T-helper 9 cell (primary cell): ENCODE data around the gene ITGA5.
"Not testable (repeated sequence)": the region's sequence is repeated elsewhere in the genome, so short reads cannot be mapped to it uniquely, and the experiment has no call there.

ENCODE experiments used
- DNase-seq: peaks from one replicate; pipeline ENCODE4 v3.0.0-alpha.2; 2020

The ITGA5 gene

DNA sequence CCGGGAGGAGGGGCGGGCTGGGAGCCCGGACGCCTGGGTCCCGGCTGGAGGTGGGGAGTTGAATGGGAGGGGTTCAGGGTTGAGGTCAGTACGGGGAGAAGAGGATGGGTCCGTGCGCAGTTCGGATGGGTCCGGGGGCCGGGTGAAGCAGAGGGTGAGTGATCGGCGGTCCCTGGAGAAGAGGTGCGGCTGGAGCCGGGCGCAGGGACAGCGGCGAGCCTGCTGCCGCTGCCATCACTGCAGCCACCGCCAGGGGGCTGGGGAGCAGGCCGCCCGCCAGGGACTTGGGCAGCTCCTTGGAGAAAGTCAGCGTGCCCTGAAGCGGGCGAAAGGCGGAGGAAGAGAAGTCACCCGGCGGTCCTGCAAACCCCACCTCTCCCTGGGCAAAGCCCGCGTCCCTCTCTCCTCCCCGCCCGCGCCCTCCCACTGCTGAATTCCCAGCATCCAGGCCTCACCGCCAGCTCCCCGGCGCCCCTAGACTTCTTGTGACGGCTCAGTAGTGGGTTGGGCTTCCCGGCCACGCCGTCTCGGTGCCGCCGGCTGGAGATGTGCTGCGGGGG lies 48.8 kb downstream of the ITGA5 start:
- no peak for DNase-seq

- DNase-seq: no peak
These were observed 49.4 kb downstream of the ITGA5 start for GRCh38 chr12:54369597-54370131.

- DNase-seq: peak; percentile 92
These were observed 50.1 kb downstream of the ITGA5 start for GRCh38 chr12:54368709-54369596.

DNA sequence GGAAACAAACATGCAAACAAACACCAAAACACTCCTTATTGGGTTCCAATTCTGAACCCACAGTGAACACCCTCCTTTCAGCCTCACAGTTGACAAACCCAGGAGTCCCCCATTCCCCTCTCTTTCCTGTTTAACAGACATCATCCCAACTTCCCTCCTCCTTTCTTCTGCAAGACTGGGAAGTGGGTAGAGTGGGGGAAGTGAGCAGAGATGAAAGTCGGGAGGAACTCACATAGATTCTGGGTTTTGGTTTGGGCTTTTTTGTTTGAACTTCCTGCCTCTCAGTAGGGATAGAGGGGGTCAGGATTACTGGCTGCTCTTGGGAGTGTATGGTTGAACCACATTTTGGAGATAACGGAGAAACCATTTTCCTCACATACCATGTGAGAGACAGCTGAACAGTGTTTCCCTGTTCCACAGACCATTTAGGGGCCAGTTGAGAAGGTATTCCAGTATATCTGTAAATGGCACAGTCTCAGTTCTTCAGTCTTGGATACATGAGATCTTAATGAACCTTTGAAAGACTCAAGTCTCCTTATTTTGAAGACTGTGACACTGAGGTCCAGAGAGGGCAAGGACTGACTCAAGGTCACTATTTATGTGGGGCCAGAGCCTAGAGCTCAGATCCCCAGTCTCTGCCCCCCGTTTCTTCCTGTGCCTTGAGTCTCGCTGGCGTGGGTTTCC lies 50.9 kb downstream of the ITGA5 start:
- DNase-seq: no peak

- no peak for DNase-seq
These were observed 54.7 kb downstream of the ITGA5 start, which contains the start of gene GPR84 for GRCh38 chr12:54364413-54364812. GPR84 (minus strand) TSS chr12:54364486; CDS start chr12:54363851, 635 bp downstream.

- DNase-seq: no peak
These were observed 55.4 kb downstream of the ITGA5 start for GRCh38 chr12:54363618-54364017.

DNA sequence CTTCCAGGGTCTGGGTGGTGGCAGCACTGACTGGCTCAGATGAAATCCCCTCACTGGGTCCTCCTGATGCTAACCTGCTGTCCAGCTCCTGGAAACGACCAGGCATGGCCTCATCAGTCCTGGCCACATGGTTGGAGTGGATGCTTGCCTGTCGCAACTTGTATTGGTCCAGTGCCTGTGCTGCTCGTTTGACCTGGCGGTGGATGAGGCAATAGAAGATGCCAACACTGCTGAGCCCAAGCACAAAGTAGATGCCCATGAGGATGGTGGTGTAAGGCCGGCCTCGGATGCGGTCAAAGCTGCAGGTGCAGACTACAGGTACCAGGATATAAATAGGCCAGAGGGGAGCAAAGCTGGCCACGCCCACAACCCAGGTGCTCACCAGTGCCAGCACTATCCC lies 56.0 kb downstream of the ITGA5 start:
- no peak for DNase-seq

DNA sequence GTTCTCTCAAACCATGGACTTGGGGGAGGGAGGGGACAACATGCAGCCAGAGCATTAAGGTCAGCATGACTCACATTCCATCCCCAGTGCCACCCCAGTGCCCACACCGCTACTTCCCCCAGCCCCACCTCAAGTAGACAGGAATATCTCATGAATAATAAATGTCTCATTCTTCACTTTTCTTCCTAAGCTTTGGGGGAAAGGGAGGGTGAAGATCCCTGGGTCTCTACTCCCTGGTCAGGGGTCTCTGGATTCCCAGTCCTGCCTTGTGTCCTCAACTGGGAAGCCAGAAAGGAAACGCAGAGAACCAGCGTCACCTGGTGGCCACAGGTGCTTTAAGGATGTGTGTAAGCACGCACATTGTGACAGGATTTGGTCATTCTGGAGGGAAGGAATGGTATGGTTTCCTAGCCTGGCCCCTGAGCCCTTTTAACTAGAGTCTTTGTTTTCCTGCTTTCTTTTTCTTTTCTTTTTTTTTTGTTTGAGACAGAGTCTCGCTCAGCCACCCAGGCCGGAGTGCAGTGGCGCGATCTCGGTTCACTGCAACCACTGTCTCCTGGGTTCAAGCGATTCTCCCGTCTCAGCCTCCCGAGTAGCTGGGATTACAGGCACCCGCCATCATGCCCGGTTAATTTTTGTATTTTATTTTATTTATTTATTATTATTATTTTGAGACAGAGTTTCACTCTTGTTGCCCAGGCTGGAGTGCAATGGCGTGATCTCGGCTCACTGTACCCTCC lies 58.2 kb downstream of the ITGA5 start:
- peak; percentile 37 for DNase-seq

GRCh38 chr12:54359762-54360351 lies 59.2 kb downstream of the ITGA5 start:
- no peak for DNase-seq

GRCh38 chr12:54358945-54359761 lies 59.9 kb downstream of the ITGA5 start:
- DNase-seq: peak; percentile 88

DNA sequence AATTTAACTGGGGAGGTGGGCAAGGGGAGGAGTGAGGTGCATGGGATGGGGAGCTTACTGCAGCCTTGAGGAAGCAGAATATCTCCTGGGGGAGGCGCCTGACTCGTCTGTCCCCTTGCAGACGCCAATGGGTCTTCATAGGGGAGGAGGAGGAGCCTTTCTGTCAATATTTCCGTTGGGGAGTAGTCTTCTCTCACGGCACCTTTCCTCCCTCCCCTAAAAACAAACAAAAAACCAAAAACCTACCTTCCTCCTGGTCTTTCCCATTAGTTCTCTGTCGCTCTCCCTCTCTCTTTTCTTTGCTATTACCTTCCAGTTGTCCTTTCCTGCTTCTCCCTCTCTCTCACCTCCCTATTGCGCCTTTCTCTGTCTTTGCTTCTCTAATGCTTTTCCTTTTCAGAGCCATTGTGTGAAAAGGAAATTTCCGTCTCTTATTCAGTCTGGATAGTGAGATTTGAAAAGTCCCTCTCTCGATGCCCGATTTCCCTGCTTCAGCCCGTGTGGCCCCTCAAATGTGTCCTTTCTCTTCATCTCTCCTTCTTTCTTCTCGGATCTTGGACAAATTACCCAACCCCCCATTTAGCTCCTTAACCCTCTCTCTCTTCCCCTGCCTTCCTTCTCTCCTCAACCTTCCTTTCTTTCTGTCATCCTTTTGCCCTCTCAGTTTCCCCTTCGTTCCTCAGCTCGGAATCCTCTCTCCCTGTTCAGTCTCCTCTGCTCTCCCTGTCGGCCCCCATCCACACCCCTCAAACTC lies 60.7 kb downstream of the ITGA5 start:
- no peak for DNase-seq

DNA sequence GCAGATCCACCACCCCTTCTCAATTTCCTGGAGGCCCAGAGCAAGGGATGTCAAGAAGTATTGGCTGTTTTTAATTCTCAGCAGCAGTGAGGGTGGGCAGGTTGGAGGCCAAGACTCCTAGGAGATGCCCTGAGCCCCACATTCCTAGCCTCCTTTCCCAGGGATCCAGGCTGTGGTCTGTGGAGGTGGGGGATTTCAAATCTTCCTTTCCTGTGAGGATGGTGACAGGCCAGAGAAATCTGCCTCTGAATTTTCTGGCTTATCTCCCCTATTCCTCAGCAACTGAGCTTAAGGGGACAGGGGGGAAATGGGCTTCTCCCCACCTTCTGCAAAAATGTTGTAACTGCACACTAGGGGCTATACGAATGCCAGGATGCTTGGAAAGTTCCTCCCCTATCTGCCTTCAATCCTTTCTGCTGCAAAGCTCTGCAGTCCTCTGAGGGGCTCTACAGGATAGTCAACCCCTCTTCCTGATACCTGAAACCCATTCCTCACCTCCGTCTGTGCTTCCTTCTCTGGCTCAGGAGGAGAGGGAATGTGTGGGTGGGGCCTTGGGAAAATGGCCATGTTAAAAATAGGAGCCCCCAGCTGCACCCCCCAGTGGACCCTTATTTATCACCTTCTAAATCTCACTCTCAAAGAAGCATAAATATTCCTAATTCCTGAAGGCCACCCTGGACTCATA lies 61.4 kb downstream of the ITGA5 start:
- DNase-seq: no peak

GRCh38 chr12:54356951-54357356 lies 62.1 kb downstream of the ITGA5 start:
- no peak for DNase-seq

GRCh38 chr12:54356228-54356627 lies 62.8 kb downstream of the ITGA5 start:
- DNase-seq: no peak

GRCh38 chr12:54355104-54355815 lies 63.8 kb downstream of the ITGA5 start:
- no peak for DNase-seq

DNA sequence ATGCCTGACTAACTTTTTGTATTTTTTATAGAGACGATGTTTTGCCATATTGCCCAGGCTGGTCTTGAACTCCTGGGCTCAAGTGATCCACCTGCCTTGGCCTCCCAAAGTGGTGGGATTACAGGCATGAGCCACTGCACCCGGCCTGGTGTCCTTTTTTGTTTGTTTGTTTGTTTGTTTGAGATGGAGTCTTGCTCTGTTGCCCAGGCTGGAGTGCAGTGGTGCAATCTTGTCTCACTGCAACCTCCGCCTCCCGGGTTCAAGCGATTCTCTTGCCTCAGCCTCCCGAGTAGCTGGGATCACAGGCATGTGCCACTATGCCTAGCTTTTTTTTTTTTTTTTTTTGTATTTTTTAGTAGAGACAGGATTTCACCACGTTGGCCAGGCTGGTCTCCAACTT lies 64.8 kb downstream of the ITGA5 start:
- not testable (repeated sequence) for DNase-seq

- no peak for DNase-seq
These were observed 65.9 kb downstream of the ITGA5 start for GRCh38 chr12:54352891-54353874.

DNA sequence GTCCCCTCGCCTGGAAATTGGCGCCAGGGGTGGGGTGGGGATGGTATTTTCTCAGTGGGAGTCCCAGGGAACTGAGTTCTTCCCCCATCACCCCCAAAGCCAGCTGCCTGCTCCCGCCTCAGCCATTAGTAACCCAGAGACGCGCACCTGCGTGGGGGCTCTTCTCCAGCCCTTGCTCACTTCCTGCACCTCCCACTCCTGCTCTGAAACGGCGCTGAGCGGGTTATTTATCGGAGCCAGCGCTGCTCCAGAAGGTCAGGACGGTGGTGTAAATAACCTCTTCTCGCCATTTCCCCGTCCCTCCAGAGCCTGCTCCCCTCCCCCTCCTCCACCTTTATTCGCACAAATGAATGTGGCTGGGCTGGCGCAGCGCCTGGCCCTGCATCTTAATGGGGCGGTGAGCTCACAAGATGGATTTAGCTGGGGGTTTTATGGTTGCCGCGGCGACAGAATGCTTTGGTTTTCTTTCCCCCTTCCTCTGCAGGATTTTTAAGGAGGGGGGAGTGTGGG lies 67.0 kb downstream of the ITGA5 start:
- no peak for DNase-seq
